Esophagus muscularis mucosa (tissue), 4 donors: Measurements from ENCODE around the gene TNPO3. TPM values are rescaled to one million over a fixed set of nuclear protein-coding genes. Genes with fewer than 3 reads are reported as not detected.
A peak's percentile ranks its signal among the peaks of the same experiment; 100 is the strongest.
"Not testable (repeated sequence)": the region's sequence is repeated elsewhere in the genome, so short reads cannot be mapped to it uniquely, and the experiment has no call there.

Experiments used
- DNase-seq: peaks from one replicate; pipeline ENCODE4 v3.0.0-alpha.2; 2017; ENCODE audit errors: extremely low spot score
- H3K27ac ChIP-seq, 4 donors: fragments of 200-600 bp; sonication (generic); replicated peaks in 1 of 4; 1 replicate in 3 of 4; 2 replicates in 1 of 4; pipeline ENCODE4 v1.5.1; 2016 to 2019; ENCODE audit warnings: mild to moderate bottlenecking in 1 of 4
- H3K27me3 ChIP-seq, 4 donors: fragments of 200-600 bp; sonication (generic); one replicate each; pipeline versions ENCODE4 v1.5.1 to v1.6.0; 2016 to 2019
- H3K36me3 ChIP-seq, 4 donors: fragments of 200-600 bp; sonication (generic); one replicate each; pipeline ENCODE4 v1.5.1; 2016 to 2019
- H3K4me1 ChIP-seq, 4 donors: fragments of 200-600 bp; sonication (generic); one replicate each; pipeline ENCODE4 v1.5.1; 2016 to 2019
- H3K4me3 ChIP-seq, 4 donors: fragments of 200-600 bp; sonication (generic); 1 replicate in 2 of 4; 2 replicates in 2 of 4; pipeline ENCODE4 v1.5.1; 2016 to 2019; ENCODE audit warnings: mild to moderate bottlenecking in 4 of 4, moderate library complexity in 1 of 4
- H3K9me3 ChIP-seq, 4 donors: fragments of 200-600 bp; sonication (generic); 1 replicate in 3 of 4; 2 replicates in 1 of 4; pipeline ENCODE4 v1.5.1; 2016 to 2019
- EP300 ChIP-seq: sonication (generic); formaldehyde crosslinking; IDR thresholded peaks from one replicate; pipeline ENCODE4 v1.6.1; 2017; ENCODE audit warnings: antibody characterized with exemption
- POLR2A ChIP-seq: fragments of 450-650 bp; IDR thresholded peaks from one replicate; pipeline ENCODE4 v1.6.1; 2017; ENCODE audit warnings: antibody characterized with exemption, moderate library complexity, mild to moderate bottlenecking, low read depth
- POLR2AphosphoS5 ChIP-seq, 2 donors: sonication (generic); formaldehyde crosslinking; IDR thresholded peaks; one replicate each; pipeline ENCODE4 v1.6.1; 2017; ENCODE audit warnings: antibody characterized with exemption in 2 of 2
- WGBS: methylation state at CpG from one replicate; pipeline ENCODE4 v1.1.5; 2018; 5-methylcytosine and 5-hydroxymethylcytosine counted together
- intact Hi-C: fragments of 100-400 bp; cut with DNase I; formaldehyde crosslinking; loops from one replicate; pipeline ENCODE4 v1.15.1; 2023
- total RNA-seq, 4 donors: library from RNA; depleted of rRNA; stranded (reverse); fragments of >200 nt; gene quantifications; one replicate each; pipeline versions ENCODE4 v1.1.0 to v1.2.1, GENCODE V29; 2016
- TF ChIP-seq, protein P1 (sequence below), 3 experiments: fragments of 200-600 bp in 2 of 3; fragments of 450-650 bp in 1 of 3; sonication (generic) in 2 of 3; IDR thresholded peaks; one replicate each; pipeline ENCODE4 v1.5.1; 2017 to 2019; ENCODE audit warnings: antibody characterized with exemption in 3 of 3, mild to moderate bottlenecking in 2 of 3, moderate library complexity in 1 of 3

TNPO3 gene
- total RNA-seq, 4 donors from 2014 or later: 35.7 to 46.2 (median 38.1) TPM

DNA sequence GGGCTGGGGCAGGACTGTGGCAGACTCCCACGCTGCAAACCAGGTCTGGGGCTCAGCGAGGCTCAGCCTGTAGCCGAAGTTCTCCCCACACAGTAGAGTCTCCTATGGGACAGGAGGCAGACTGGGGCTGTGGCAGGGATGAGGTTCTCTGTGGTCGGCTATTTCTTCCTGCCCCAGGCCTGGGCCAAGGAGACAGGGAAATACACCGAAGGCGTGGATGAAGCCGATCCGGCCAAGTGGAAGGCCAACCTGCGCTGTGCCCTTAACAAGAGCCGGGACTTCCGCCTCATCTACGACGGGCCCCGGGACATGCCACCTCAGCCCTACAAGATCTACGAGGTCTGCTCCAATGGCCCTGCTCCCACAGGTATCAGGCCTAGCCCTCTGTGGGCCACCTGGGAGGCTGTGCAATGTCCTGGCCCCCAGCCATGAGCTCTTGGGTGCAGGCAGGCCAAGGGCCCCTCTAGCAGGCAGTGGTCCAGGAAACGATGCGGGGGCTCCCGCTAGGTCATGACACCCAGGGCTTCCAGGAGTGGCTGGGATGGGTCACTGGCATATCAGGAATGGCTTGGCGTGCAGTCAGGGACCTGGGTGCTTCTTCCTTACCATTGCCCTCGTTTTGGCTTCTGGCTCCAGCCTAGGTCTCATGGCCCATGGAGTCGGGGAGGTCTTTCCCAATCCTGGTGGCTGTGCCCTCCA, 109.1 kb downstream of the TNPO3 start:
- Histone ChIP-seq H3K9me3 (no peaks in the 10 kb centered on the region), H3K27me3 (peaks cover 0 to 21% (median 0%) of the 10 kb centered on the region in 4 donors), H3K4me3 (no peak overlapping the region), H3K27ac (no peak overlapping the region), H3K36me3 (peaks cover 0 to 3% (median 1%) of the 10 kb centered on the region in 4 donors), H3K4me1 (no peaks in the 10 kb centered on the region)
- intact Hi-C loops: no loop called here
- WGBS: 86% methylated on average over 21 of the region's 21 CpGs
- peak; percentile 89 for DNase-seq
- no peak for TF ChIP-seq POLR2A
- TF ChIP-seq EP300: no peak
- no peak for TF ChIP-seq POLR2AphosphoS5 (IDR thresholded peaks at IDR 0.05)
- TF ChIP-seq, protein P1, sequence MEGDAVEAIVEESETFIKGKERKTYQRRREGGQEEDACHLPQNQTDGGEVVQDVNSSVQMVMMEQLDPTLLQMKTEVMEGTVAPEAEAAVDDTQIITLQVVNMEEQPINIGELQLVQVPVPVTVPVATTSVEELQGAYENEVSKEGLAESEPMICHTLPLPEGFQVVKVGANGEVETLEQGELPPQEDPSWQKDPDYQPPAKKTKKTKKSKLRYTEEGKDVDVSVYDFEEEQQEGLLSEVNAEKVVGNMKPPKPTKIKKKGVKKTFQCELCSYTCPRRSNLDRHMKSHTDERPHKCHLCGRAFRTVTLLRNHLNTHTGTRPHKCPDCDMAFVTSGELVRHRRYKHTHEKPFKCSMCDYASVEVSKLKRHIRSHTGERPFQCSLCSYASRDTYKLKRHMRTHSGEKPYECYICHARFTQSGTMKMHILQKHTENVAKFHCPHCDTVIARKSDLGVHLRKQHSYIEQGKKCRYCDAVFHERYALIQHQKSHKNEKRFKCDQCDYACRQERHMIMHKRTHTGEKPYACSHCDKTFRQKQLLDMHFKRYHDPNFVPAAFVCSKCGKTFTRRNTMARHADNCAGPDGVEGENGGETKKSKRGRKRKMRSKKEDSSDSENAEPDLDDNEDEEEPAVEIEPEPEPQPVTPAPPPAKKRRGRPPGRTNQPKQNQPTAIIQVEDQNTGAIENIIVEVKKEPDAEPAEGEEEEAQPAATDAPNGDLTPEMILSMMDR (IDR thresholded peaks at IDR 0.05): no peak

- peaks cover 0 to 3% (median 1%) of the 10 kb centered on the region in 4 donors for H3K36me3 ChIP-seq
- no peaks in the 10 kb centered on the region for H3K9me3 ChIP-seq
- WGBS: 79% methylated on average over 7 of the region's 7 CpGs
- H3K4me1 ChIP-seq: no peaks in the 10 kb centered on the region
- no peak for TF ChIP-seq POLR2A
- TF ChIP-seq EP300: no peak
- TF ChIP-seq, protein P1 (IDR thresholded peaks at IDR 0.05): no peak
- no peak for TF ChIP-seq POLR2AphosphoS5 (IDR thresholded peaks at IDR 0.05)
- H3K27ac ChIP-seq: no peak overlapping the region
- H3K4me3 ChIP-seq: no peak overlapping the region
- intact Hi-C loops: no loop called here
- peak; percentile 50 for DNase-seq
- peaks cover 0 to 33% (median 0%) of the 10 kb centered on the region in 4 donors for H3K27me3 ChIP-seq
These were observed 110.2 kb downstream of the TNPO3 start for GRCh38 chr7:128944487-128945236.

DNA sequence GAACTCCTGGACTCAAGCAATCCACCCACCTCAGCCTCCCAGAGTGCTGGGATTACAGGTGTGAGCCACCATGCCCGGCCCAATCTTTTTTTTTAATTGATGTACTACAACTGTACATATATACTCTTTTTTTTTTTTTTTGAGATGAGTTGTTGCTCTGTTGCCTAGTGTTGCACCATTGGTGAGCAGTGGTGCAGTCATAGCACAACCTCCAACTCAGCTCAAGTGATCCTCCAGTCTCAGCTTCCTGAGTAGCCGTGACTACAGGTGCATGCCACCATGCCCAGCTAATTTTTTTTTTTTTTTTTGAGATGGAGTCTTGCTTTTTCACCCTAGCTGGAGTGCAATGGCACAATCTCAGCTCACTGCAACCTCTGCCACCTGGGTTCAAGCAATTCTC, 111.7 kb downstream of the TNPO3 start:
- intact Hi-C loops, H3K27ac ChIP-seq, H3K36me3 ChIP-seq, DNase-seq, H3K9me3 ChIP-seq, H3K4me3 ChIP-seq: not testable (repeated sequence)
- WGBS: 94% methylated on average over 2 of the region's 2 CpGs
- H3K27me3 ChIP-seq: peaks cover 0 to 47% (median 1%) of the 10 kb centered on the region in 4 donors
- H3K4me1 ChIP-seq: peaks cover 7 to 10% (median 9%) of the 10 kb centered on the region in 4 donors

DNA sequence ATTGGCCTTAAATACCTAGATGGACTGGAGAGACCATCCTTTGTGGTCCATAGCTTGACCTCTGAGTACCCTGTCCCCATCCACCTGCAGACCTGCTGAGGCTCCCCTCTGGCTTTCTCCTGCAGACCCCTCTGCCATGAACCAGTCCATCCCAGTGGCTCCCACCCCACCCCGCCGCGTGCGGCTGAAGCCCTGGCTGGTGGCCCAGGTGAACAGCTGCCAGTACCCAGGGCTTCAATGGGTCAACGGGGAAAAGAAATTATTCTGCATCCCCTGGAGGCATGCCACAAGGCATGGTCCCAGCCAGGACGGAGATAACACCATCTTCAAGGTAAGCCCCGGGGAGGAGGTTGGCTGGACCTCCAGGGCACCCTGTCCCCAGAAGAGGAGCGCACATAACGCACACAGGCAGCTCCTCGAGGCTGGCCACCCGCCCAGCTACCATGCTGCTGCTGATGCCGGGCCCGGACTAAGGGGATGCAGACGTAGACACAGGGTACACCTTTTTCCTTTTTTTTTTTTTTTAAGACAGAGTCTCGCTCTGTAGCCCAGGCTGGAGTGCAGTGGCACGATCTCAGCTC, 112.9 kb downstream of the TNPO3 start:
- Histone ChIP-seq H3K4me1 (peaks cover 11 to 20% (median 20%) of the 10 kb centered on the region in 4 donors), H3K36me3 (no peaks in the 10 kb centered on the region), H3K27ac (no peak overlapping the region), H3K27me3 (peaks cover 0 to 59% (median 12%) of the 10 kb centered on the region in 4 donors), H3K4me3 (no peak overlapping the region), H3K9me3 (no peaks in the 10 kb centered on the region)
- no peak for TF ChIP-seq POLR2AphosphoS5 (IDR thresholded peaks at IDR 0.05)
- no peak for TF ChIP-seq EP300
- TF ChIP-seq, protein P1 (IDR thresholded peaks at IDR 0.05): no peak
- no peak for TF ChIP-seq POLR2A
- 88% methylated on average over 16 of the region's 16 CpGs for WGBS
- intact Hi-C loops: no loop called here
- DNase-seq: no peak

DNA sequence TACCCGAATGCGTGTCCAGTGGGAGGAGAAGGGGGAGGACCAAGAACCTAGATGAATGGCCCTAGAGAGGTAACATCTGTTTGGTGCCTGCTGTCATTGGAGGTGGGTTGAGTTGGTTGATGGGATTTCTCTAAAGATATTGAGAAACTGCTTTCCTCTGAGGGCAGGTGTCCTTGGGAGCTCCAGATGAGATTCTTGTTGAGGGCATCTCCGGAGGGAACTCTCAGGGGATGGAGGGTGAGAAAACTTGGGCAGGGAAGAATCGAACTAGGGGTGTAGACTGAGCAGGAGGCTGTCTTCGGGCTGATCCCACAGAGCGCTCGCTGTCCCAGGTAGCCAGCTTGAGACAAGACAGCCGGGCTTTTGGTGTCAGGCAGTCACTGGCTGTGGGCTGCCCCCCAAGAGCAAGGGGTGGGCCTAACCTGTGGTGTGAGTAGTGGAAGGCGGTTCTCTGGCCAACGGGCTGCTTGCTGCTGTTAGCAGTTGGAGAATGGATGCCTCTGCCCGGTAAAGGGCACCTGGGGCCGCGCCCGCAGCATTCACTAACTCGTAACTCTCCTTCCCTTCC, 113.5 kb downstream of the TNPO3 start:
- no peak for DNase-seq
- Histone ChIP-seq H3K4me3 (peak overlapping the region in 1 of 4 donors; percentile 20), H3K27me3 (peaks cover 0 to 62% (median 13%) of the 10 kb centered on the region in 4 donors), H3K9me3 (no peaks in the 10 kb centered on the region), H3K36me3 (no peaks in the 10 kb centered on the region), H3K27ac (no peak overlapping the region), H3K4me1 (peaks cover 11 to 20% (median 20%) of the 10 kb centered on the region in 4 donors)
- intact Hi-C loops: no loop called here
- TF ChIP-seq POLR2AphosphoS5 (IDR thresholded peaks at IDR 0.05) (no peak), POLR2A (no peak), EP300 (no peak)
- 91% methylated on average over 12 of the region's 15 CpGs for WGBS
